H1 (cell line): ENCODE results near the gene ZNF423. TPM values are rescaled to one million over a fixed set of nuclear protein-coding genes. Genes with fewer than 3 reads are reported as not detected.

ENCODE experiments used
- CTCF ChIA-PET: fragments of 300-600 bp; sonication (Branson Sonifier 250); formaldehyde crosslinking; loops from one replicate; lab custom pipeline; 2021; ENCODE audit not compliant: partially characterized antibody; lab: Charles Lee
- POLR2A ChIA-PET: fragments of 300-600 bp; sonication (Branson Sonifier 250); formaldehyde crosslinking; loops from one replicate; lab custom pipeline; 2021; ENCODE audit warnings: inconsistent platforms; ENCODE audit not compliant: partially characterized antibody; lab: Charles Lee
- DNase-seq, 2 experiments: peaks; one replicate each; pipeline versions ENCODE4 v3.0.0 to v3.0.0-alpha.2; 2010 to 2022; ENCODE audit warnings: low spot score in 2 of 2, low read depth in 1 of 2, mixed read lengths in 1 of 2
- FAIRE-seq: peaks from 2 replicates; lab custom pipeline; 2011; peaks lifted over from hg19 to GRCh38; lab: Jason Lieb, UNC
- H2AFZ ChIP-seq: 2 replicates; pipeline ENCODE4 v1.8.1; 2012; ENCODE audit warnings: low read length, inconsistent platforms
- H2AK5ac ChIP-seq: 2 replicates; pipeline ENCODE4 v1.6.1; 2013; ENCODE audit warnings: low read depth, low read length
- H2BK120ac ChIP-seq: replicated peaks from 2 replicates; pipeline ENCODE3; 2013; ENCODE audit warnings: low read depth, low read length, inconsistent platforms
- H2BK12ac ChIP-seq: 2 replicates; pipeline ENCODE4 v1.6.1; 2013; ENCODE audit warnings: low read depth, low read length
- H2BK15ac ChIP-seq: 2 replicates; pipeline ENCODE4 v1.6.1; 2013; ENCODE audit warnings: low read length
- H2BK20ac ChIP-seq: 2 replicates; pipeline ENCODE4 v1.6.1; 2013; ENCODE audit warnings: low read length
- H2BK5ac ChIP-seq: 2 replicates; pipeline ENCODE4 v1.6.1; 2013; ENCODE audit warnings: low read depth, low read length
- H3K14ac ChIP-seq: 2 replicates; pipeline ENCODE4 v1.6.1; 2013; ENCODE audit warnings: inconsistent platforms; ENCODE audit not compliant: insufficient read length
- H3K18ac ChIP-seq: 2 replicates; pipeline ENCODE4 v1.6.1; 2013; ENCODE audit warnings: low read length; ENCODE audit errors: extremely low read depth
- H3K23ac ChIP-seq: 2 replicates; pipeline ENCODE4 v1.6.1; 2013; ENCODE audit warnings: inconsistent platforms; ENCODE audit not compliant: insufficient read length
- H3K23me2 ChIP-seq: 2 replicates; pipeline ENCODE4 v1.6.1; 2013; ENCODE audit warnings: low read depth, low read length
- H3K27ac ChIP-seq: 2 replicates; pipeline ENCODE4 v1.6.1; 2011; ENCODE audit warnings: low read depth, low read length, inconsistent platforms
- H3K27me3 ChIP-seq, 4 experiments: replicated peaks in 1 of 4; 1 replicate in 1 of 4; 2 replicates in 3 of 4; pipeline versions ENCODE4 v1.6.1 to v1.8.1; 2011 to 2013; ENCODE audit warnings: low read length in 3 of 4, mild to moderate bottlenecking in 3 of 4, inconsistent platforms in 2 of 4, mixed read lengths in 2 of 4, moderate library complexity in 1 of 4; ENCODE audit not compliant: control insufficient read depth in 3 of 4, insufficient read depth in 3 of 4; ENCODE audit errors: extremely low read depth in 1 of 4
- H3K36me3 ChIP-seq, 4 experiments: 2 replicates each; pipeline versions ENCODE4 v1.6.1 to v1.8.1; 2011 to 2013; ENCODE audit warnings: mild to moderate bottlenecking in 4 of 4, low read length in 3 of 4, moderate library complexity in 2 of 4, control low read depth in 1 of 4, inconsistent platforms in 1 of 4; ENCODE audit not compliant: insufficient read depth in 4 of 4, control insufficient read depth in 2 of 4
- H3K4ac ChIP-seq: replicated peaks from 2 replicates; pipeline ENCODE3; 2013; ENCODE audit warnings: low read length, low read depth, mixed read lengths, inconsistent platforms; ENCODE audit not compliant: insufficient read length
- H3K4me1 ChIP-seq, 4 experiments: replicated peaks in 1 of 4; 1 replicate in 1 of 4; 2 replicates in 3 of 4; pipeline versions ENCODE4 v1.6.1 to v1.8.1; 2011 to 2013; ENCODE audit warnings: low read length in 3 of 4, inconsistent platforms in 2 of 4, mixed read lengths in 1 of 4; ENCODE audit not compliant: insufficient read depth in 4 of 4, control insufficient read depth in 3 of 4
- H3K4me2 ChIP-seq, 2 experiments: 2 replicates each; pipeline versions ENCODE4 v1.6.1 to v1.8.1; 2011 to 2013; ENCODE audit warnings: low read depth in 2 of 2, low read length in 2 of 2, control low read depth in 1 of 2, inconsistent platforms in 1 of 2, mild to moderate bottlenecking in 1 of 2; ENCODE audit not compliant: insufficient read depth in 1 of 2
- H3K4me3 ChIP-seq, 4 experiments: fragments of 200-600, 300-600 bp in 1 of 4; sonication (generic), shearing (Covaris generic), sonication (Bioruptor Twin) in 1 of 4; 2 replicates each; pipeline versions ENCODE4 v1.5.1 to v1.8.1; 2011 to 2016; ENCODE audit warnings: low read length in 4 of 4, low read depth in 3 of 4, control low read depth in 2 of 4, inconsistent platforms in 2 of 4, mild to moderate bottlenecking in 2 of 4, mixed read lengths in 1 of 4, moderate library complexity in 1 of 4; ENCODE audit not compliant: insufficient read depth in 2 of 4; ENCODE audit errors: extremely low read depth in 1 of 4
- H3K56ac ChIP-seq: replicated peaks from 2 replicates; pipeline ENCODE3; 2013; ENCODE audit warnings: low read depth, mild to moderate bottlenecking, mixed read lengths, low read length, inconsistent platforms; ENCODE audit not compliant: insufficient read length
- H3K79me1 ChIP-seq: 2 replicates; pipeline ENCODE4 v1.6.1; 2013; ENCODE audit warnings: low read depth, low read length, control low read depth
- H3K79me2 ChIP-seq, 2 experiments: 2 replicates each; pipeline versions ENCODE4 v1.6.1 to v1.8.1; 2012 to 2013; ENCODE audit warnings: low read length in 2 of 2, mild to moderate bottlenecking in 2 of 2, inconsistent platforms in 1 of 2; ENCODE audit not compliant: insufficient read depth in 2 of 2, control insufficient read depth in 1 of 2
- H3K9ac ChIP-seq, 4 experiments: replicated peaks in 1 of 4; 1 replicate in 1 of 4; 2 replicates in 3 of 4; pipeline versions ENCODE4 v1.6.1 to v1.8.1; 2011 to 2013; ENCODE audit warnings: low read depth in 3 of 4, low read length in 3 of 4, control low read depth in 2 of 4, mild to moderate bottlenecking in 2 of 4, moderate library complexity in 2 of 4, inconsistent platforms in 1 of 4; ENCODE audit errors: extremely low read depth in 1 of 4
- H3K9me3 ChIP-seq, 2 experiments: 2 replicates each; pipeline versions ENCODE4 v1.6.1 to v1.8.1; 2012 to 2013; ENCODE audit warnings: mild to moderate bottlenecking in 2 of 2, moderate library complexity in 2 of 2, control low read depth in 1 of 2, inconsistent platforms in 1 of 2, low read depth in 1 of 2, low read length in 1 of 2, mixed read lengths in 1 of 2; ENCODE audit not compliant: insufficient read depth in 2 of 2
- H4K20me1 ChIP-seq, 2 experiments: replicated peaks in 1 of 2; 2 replicates each; pipeline versions ENCODE3 to v1.8.1; 2011 to 2013; ENCODE audit warnings: inconsistent platforms in 2 of 2, low read length in 2 of 2, mild to moderate bottlenecking in 1 of 2; ENCODE audit not compliant: insufficient read depth in 2 of 2, control insufficient read depth in 1 of 2
- H4K5ac ChIP-seq: 2 replicates; pipeline ENCODE4 v1.6.1; 2013; ENCODE audit warnings: low read length, low read depth, mixed read lengths, inconsistent platforms; ENCODE audit not compliant: insufficient read length
- H4K8ac ChIP-seq: 2 replicates; pipeline ENCODE4 v1.8.0; 2013; ENCODE audit warnings: mild to moderate bottlenecking, moderate library complexity, low read length, inconsistent platforms; ENCODE audit not compliant: insufficient read depth; ENCODE audit errors: extremely low read depth
- H4K91ac ChIP-seq: replicated peaks from 2 replicates; pipeline ENCODE3; 2013; ENCODE audit warnings: low read length, mixed read lengths, inconsistent platforms; ENCODE audit not compliant: insufficient read length
- TBP ChIP-seq: IDR thresholded peaks from 2 replicates; pipeline ENCODE4 v1.6.1; 2011; ENCODE audit warnings: low read depth, low read length, improper control_type of control experiment
- WGBS, 2 experiments: shearing (Covaris generic) in 1 of 2; methylation state at CpG; one replicate each; pipeline versions ENCODE4 v1.1.6 to v1.1.7; 2013 to 2015; ENCODE audit warnings: low lambda C conversion rate in 2 of 2, mixed read lengths in 2 of 2, inconsistent platforms in 1 of 2, low coverage in 1 of 2, missing lambda C conversion rate in 1 of 2; ENCODE audit not compliant: insufficient replicate concordance in 2 of 2, insufficient coverage in 1 of 2, insufficient read length in 1 of 2; ENCODE audit errors: extremely low coverage in 1 of 2, missing lambda C conversion rate in 1 of 2; 5-methylcytosine and 5-hydroxymethylcytosine counted together
- polyA plus RNA-seq, 7 experiments: library from polyadenylated mRNA; depleted of rRNA in 3 of 7; stranded (reverse) in 5 of 7; unstranded in 2 of 7; fragments of >200 nt in 5 of 7; fragments of 200-250 nt in 2 of 7; gene quantifications; 1 replicate in 5 of 7; 2 replicates in 1 of 7; 4 replicates in 1 of 7; pipeline versions ENCODE4 v1.2.1 to v1.2.3, GENCODE V29; 2011 to 2013; ENCODE audit warnings: missing spikeins in 2 of 7, mixed read lengths in 2 of 7
- total RNA-seq: library from RNA; stranded (reverse); fragmentation: NEBNext Ultra II Directional; extraction: Animal tissue kit (Norgen Biotek cat#: 25700); gene quantifications from 2 replicates; pipeline ENCODE4 v1.2.1, GENCODE V29; 2021

The ZNF423 gene
- total and polyA plus RNA-seq, 2 of the 8 experiments (the other 6 are each of a cell fraction or from before 2014, with no cell fraction given), result 38.2 to 52.3 TPM

DNA sequence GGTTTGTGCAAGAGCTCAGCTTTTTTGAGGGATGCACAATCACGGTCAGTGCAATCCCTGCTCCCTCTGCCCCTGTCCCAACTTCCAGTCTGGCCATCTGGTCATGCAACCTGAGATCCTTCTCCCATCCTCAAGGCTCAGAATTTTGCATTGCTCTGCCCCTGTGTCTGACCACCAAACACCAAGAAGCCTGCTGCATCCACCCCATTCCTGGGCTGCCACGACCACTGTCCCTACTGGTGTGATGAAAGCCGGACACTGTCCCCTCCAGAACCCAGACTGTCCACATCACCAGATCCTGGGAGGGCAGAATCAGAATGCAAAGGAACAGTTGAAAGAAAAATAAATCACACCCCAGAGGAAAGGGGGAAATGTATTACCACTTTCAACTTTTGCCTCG, 251.3 kb downstream of the ZNF423 start:
- H2BK20ac ChIP-seq, result no peak overlapping the region
- peaks cover 6 to 23% (median 10%) of the 10 kb centered on the region in 4 experiments; a peak in 6 of 7 replicates for H3K4me1 ChIP-seq
- TF ChIP-seq TBP, result no peak
- TF ChIP-seq, all 59 proteins: peak for 0
- Histone ChIP-seq H3K9ac (no peak overlapping the region), H3K14ac (no peak overlapping the region), H3K56ac (no peak overlapping the region), H4K8ac (no peak overlapping the region), H3K36me3 (no peaks in the 10 kb centered on the region), H4K20me1 (peaks cover 0 to 5% of the 10 kb centered on the region in 2 experiments), H3K79me2 (peaks cover 0 to 2% of the 10 kb centered on the region in 2 experiments; a peak in 1 of 4 replicates), H2AK5ac (no peak overlapping the region), H3K9me3 (no peaks in the 10 kb centered on the region), H2AFZ (no peak overlapping the region), H3K4me3 (no peak overlapping the region), H3K79me1 (peaks cover 3% of the 10 kb centered on the region), H3K23ac (no peak overlapping the region), H2BK15ac (no peak overlapping the region), H3K27ac (no peak overlapping the region), H3K23me2 (no peaks in the 10 kb centered on the region; the same call in 1 of the 2 replicates), H3K27me3 (no peaks in the 10 kb centered on the region), H3K18ac (no peak overlapping the region), H3K4ac (no peak overlapping the region), H4K5ac (no peak overlapping the region), H3K4me2 (no peak overlapping the region), H2BK5ac (0 out of 2 replicates have a peak overlapping the region, but pooled peaks have one; percentile 9), H2BK120ac (no peak overlapping the region), H2BK12ac (no peak overlapping the region), H4K91ac (no peak overlapping the region)
- FAIRE-seq (no peak), DNase-seq (peak in 1 of 2 experiments; percentile 26)
- CTCF ChIA-PET, result interaction anchor here (1.1 to 4.0 kb wide), 2 partner anchors 12 to 68 kb away, joined by 3 to 16 read pairs; no protein-coding TSS in a partner anchor
- POLR2A ChIA-PET, result interaction anchor here (1.4 kb wide), 1 partner anchor 11 kb away, joined by 4 read pairs; no protein-coding TSS in a partner anchor
- 90% methylated on average over 4 of the region's 4 CpGs; no CpG with 5 or more reads in 1 of the 2 experiments for WGBS, 2 experiments
